Measurements from ENCODE around the gene LETM1. TPM values are rescaled to one million over a fixed set of nuclear protein-coding genes. Genes with fewer than 3 reads are reported as not detected.

Gene LETM1
- total and polyA plus RNA-seq, 2 of the 13 experiments (the other 11 are each of a cell fraction or from before 2014, with no cell fraction given): 9.7 to 41.6 TPM

GRCh38 chr4:1770791-1771231, 85.1 kb downstream of the LETM1 start (continued):
- peak; percentile 65; the same call in 1 of the 2 replicates for TF ChIP-seq HOXA3 (CRISPR knock-in tag; IDR thresholded peaks at IDR 0.05)
- TF ChIP-seq ZNF75D (CRISPR knock-in tag; IDR thresholded peaks at IDR 0.05; ENCODE audit: borderline replicate concordance): no peak
- no peak for TF ChIP-seq ZIK1 (CRISPR knock-in tag; IDR thresholded peaks at IDR 0.05; ENCODE audit: borderline replicate concordance, low read depth)
- TF ChIP-seq CBFB (CRISPR knock-in tag; IDR thresholded peaks at IDR 0.05): no peak
- TF ChIP-seq NR2F6 (IDR thresholded peaks at IDR 0.05): peak; percentile 95
- TF ChIP-seq NR2F6 (CRISPR knock-in tag; IDR thresholded peaks at IDR 0.05): peak; percentile 94
- no peak for TF ChIP-seq ZNF264 (CRISPR knock-in tag; IDR thresholded peaks at IDR 0.05)
- no peak for TF ChIP-seq REXO4 (CRISPR knock-in tag; IDR thresholded peaks at IDR 0.05; ENCODE audit: borderline replicate concordance)
- no peak for TF ChIP-seq ZNF136 (CRISPR knock-in tag; IDR thresholded peaks at IDR 0.05; ENCODE audit: low read depth)
- TF ChIP-seq ZNF10 (CRISPR knock-in tag; IDR thresholded peaks at IDR 0.05; ENCODE audit: borderline replicate concordance, low read depth): no peak
- no peak for TF ChIP-seq ZNF263 (CRISPR knock-in tag; IDR thresholded peaks at IDR 0.05)
- no peak for TF ChIP-seq HHEX (CRISPR knock-in tag; IDR thresholded peaks at IDR 0.05)
- no peak for TF ChIP-seq ARID2 (CRISPR knock-in tag; IDR thresholded peaks at IDR 0.05; ENCODE audit: borderline replicate concordance)
- TF ChIP-seq ZBTB33 (CRISPR knock-in tag; IDR thresholded peaks at IDR 0.05): no peak
- no peak for TF ChIP-seq BRF2 (CRISPR knock-in tag; IDR thresholded peaks at IDR 0.05)
- TF ChIP-seq GATA4 (IDR thresholded peaks at IDR 0.05; ENCODE audit: borderline replicate concordance, low read depth): no peak
- TF ChIP-seq GPBP1L1 (CRISPR knock-in tag; IDR thresholded peaks at IDR 0.05): no peak
- no peak for TF ChIP-seq ZNF770 (CRISPR knock-in tag; IDR thresholded peaks at IDR 0.05)
- TF ChIP-seq ZNF234 (CRISPR knock-in tag; conservative IDR thresholded peaks at IDR 0.05): no peak
- TF ChIP-seq NFE2L1 (CRISPR knock-in tag; IDR thresholded peaks at IDR 0.05; ENCODE audit: borderline replicate concordance): no peak
- no peak for TF ChIP-seq HOMEZ (CRISPR knock-in tag; IDR thresholded peaks at IDR 0.05; ENCODE audit: low read depth)
